Left hindlimb (tissue), 1 donor: Measurements from ENCODE around the gene UBASH3A.
"Not testable (repeated sequence)": the region's sequence is repeated elsewhere in the genome, so short reads cannot be mapped to it uniquely, and the experiment has no call there.

Experiments
- DNase-seq: peaks from one replicate; pipeline ENCODE4 v3.0.0-alpha.2; 2018

Gene UBASH3A

DNA sequence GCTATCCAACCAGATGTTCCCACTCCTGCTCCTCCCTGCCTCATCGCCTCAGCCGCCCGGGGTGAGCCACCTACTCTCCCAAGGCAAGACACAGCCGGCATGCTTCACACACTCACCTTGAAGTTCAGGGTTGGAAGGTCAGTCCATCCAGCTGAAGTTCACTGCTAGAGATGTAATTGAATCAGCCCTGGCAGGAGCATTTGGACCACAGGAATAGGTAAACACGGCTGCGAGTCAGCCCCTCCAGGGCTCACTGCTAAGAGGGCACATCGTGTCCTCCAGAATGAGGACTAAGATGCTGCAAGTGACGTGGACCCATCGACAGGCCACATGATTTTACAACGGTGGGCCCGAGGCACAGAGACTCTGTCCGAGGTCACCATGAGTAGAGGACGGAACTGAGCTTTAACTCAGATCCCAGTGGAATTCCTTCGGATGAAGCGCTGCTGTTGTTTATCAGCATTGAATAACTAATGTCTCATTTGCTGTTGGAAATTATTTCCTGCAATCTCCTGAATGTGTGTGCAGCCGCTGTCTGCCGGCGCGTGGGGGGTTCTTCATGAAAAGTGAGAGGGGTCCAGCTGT is 50.4 kb downstream of the UBASH3A start:
- no peak for DNase-seq

- no peak for DNase-seq
Measured at GRCh38 chr21:42454786-42455185, 51.1 kb downstream of the UBASH3A start.

DNA sequence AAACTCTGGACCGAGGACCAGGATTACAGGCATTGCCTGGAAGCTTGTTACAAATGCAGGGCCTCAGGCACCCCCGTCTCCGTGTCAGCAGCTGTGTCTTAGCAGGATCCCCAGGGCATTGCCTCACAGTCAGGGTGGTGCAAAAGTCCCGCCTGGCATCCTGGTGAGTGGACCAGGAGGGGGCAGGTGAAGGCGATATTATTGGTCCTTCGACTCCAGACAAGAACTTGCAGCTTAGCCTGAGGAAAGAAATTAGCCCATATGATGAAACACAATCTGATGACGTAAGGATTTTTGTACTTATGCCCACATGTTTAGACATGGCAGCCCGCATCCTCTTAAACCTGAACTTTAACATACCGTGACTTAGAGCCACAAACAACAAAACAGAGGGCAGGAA is 51.5 kb downstream of the UBASH3A start:
- no peak for DNase-seq

DNA sequence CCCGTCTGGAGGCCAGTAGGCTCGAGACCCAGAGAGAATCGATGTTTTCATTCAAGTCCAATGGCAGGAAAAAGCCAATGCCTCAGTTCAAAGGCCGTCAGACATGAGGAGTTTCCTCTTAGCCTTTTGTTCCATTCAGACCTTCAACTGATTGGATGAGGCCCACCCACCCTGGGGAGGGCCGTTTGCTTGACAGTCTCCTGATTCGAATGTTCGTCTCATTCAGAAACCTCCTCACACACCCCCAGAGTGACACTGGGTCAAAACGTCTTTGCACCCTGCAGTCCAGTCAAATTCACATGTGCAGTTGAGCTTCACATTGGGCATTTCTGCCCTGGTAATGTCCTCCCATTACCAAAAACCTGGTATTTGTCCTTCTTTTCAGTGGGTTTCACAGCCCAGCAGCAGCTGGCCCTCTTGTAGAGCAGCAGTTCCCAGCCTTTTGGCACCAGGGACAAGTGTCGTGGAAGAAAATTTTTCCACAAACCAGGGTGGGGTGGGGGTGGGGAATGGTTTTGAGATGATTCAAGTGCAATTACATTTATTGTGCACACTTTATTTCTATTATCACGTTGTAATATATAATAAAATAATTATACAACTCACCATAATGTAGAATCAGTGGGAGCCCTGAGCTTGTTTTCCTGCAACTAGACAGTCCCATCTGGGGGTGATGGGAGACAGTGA is 52.2 kb downstream of the UBASH3A start:
- DNase-seq: no peak

DNA sequence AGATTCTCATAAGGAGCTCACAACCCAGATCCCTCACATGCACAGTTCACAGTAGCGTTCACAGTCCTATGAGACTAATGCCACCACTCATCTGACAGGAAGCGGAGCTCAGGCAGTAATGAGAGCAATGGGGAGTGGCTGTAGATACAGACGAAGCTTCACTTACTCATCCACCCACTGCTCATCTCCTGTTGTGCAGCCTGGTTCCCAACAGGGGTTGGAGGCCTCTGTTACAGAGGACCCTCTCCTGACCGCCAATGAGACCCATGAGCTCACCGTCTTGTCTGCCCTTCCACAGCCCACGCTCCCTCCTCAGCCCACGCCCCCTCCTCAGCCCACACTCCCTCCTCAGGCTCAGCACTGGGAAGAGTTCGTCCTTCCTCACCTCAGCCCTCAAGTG is 52.8 kb downstream of the UBASH3A start:
- no peak for DNase-seq

DNA sequence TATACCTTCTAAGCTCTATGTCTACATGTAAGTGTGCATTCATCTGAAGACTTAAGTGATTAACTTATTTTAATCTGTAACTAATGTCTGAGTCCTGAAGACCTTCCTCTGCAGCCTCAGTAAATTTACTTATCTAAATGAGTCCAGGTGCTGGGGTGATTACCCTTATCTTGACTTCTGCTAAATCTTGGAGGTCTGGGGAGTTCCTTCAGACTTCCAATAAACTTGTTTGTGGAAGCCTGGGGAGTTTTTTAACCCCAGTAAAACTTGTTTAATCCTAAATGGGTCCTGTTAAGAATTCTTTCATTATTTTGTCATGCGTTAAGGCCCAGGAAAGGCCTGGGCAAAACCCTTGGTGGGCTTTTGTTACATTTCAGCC is 55.4 kb downstream of the UBASH3A start:
- no peak for DNase-seq

- DNase-seq: no peak
Measured at GRCh38 chr21:42459546-42460215, 56.0 kb downstream of the UBASH3A start.

DNA sequence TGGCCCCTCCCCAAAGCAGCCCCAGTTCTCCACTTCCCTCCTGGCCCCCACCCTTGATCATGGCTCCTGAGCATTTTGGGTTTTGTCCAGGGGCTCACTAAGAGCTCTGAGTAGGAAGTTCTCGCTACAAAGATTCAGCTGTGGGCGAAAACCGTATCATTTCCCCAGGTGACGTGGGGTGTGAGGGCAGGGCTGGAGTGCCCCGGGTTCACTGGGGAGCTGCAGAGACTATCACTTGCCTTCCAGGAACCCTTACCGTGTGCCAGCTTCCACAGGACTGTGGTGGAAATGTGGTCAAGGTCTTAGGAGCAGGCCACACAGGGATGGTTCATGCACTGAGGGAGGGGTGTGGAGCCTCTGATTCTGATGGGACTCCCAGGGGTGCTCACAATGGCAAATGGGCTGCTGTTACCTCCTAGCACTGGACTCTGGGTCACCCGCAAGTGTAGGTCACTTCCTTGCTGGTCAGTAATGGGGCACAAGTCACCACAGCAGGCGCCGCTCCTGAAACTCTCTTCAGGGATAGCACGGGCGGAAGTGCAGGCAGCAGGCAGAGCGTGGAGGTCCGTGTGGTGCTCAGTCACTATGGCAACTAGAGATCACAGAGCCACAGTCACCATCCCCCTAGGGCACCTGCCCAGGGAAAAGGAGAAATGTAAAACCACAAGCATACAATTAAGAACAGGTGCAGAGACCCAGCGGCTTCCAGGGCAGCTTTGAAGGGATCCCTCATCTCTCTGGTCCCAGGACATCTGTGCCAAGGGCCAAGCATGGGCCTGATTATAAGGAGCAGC is 56.9 kb downstream of the UBASH3A start:
- no peak for DNase-seq

DNA sequence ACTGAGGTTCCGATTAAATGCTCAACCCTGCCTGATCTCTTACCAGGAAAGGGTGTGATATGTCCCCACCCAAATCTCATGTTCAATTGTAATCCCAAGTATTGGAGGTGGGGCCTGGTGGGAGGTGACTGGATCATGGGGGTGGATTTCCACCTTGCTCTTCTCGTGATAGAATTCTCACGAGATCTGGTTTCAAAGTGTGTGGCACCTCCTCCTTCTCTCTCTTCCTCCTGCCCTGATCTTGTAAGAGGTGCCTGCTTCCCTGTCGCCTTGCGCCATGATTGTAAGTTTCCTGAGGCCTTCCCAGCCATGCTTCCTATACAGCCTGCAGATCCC is 57.5 kb downstream of the UBASH3A start:
- no peak for DNase-seq

- DNase-seq: no peak
Measured at GRCh38 chr21:42461881-42462877, 58.5 kb downstream of the UBASH3A start.

GRCh38 chr21:42463861-42464515 is 60.3 kb downstream of the UBASH3A start:
- DNase-seq: no peak

DNA sequence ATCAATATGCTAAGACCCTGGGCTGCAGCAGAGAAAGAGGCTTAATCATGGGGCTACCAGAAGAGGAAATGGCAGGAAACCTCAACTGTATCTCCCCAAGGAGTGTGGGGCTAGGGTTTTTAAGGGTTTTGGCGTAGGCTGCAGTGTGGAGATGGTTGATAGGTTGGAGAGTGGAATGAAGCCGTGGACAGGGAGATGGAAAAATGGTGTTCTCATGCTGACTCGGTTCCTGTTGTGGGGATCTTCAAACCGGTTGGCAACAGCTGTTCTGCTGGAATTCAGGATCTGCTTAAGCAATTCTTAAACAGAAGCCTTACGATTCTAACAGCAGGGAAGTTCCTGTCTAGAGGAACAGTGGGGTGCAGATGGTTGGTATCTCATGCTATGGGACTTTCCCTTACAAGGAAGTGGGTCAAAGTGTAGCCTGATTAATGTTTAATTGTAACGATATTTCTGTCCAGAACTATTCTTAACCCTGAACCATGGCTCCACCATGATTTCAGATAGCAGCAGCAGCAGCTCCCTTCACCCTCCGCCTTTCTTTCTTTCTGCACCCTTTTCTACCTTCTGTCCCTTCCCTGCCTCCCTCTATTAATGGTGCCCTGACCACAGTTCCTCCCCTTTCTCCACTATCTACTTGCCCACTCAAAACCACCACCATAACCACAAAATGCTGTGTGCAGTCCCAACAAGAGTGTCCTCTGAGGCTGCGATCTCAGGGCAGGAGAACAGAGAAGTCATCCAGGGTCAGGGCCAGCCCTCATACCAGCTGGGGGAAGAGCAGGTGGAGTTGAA is 61.5 kb downstream of the UBASH3A start:
- DNase-seq: no peak

DNA sequence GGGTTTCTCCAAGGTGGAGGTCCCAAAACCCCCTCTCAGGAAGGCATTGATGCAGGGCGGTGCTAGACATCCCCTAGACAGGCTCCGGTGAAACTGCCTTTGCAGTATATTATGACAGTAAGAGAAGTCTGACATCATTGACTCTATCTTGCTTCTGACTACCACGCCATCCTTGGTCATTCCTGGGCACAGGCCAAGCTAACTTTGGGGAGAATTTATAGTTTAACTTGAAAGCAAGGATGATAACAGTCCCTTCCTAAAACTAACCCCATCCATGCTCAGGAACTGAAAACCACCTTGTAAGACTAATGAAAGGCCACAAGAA is 62.1 kb downstream of the UBASH3A start:
- no peak for DNase-seq

DNA sequence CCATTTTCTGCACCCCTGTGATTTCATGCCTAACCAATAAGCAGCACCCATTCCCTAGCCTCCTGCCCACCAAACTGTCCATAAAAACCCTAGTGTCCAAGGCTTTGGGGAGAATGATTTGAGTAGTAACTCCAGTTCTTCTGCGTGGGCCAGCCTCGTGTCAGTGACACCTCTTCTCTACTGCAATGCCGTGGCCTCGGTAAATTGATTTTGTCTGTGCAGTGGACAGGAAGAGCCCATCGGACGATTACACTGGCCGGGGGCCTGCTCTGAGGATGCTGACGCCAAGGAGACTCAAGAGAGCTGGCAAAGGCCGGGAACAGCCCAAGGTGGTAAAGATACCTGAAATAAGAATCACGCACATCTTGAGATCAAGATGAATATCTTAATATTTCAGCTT is 63.0 kb downstream of the UBASH3A start:
- DNase-seq: no peak

- no peak for DNase-seq
Measured at GRCh38 chr21:42467140-42467983, 63.7 kb downstream of the UBASH3A start.

DNA sequence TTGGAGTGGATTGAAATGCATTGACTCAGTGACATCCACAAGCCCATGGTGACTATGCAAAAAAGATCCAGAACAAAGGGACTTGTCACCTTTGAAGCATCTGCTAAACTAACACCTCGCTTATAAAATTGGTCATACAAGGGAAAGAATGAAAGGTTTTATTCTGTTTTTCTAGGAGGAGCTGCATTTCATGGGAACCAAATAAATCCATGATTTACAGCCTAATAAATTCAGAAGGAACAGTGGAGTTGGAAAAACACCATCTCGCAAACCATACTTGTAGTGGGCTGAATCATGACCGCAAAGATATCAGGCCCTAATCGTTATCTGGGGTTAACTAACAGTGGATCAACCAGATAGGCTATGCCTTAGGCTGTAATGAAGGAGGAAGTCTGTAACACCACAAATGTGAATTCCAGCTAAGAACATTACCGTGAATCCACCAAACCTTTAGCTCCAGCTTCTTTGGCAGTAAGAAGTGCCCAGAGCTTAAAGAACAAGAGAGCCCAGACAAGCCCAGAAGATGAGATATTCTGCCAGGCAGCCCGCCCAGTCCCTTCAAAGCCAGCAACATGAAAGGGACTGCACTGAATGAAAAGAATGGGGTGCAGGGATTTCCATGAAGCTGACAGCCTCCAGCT is 64.9 kb downstream of the UBASH3A start:
- DNase-seq: no peak

DNA sequence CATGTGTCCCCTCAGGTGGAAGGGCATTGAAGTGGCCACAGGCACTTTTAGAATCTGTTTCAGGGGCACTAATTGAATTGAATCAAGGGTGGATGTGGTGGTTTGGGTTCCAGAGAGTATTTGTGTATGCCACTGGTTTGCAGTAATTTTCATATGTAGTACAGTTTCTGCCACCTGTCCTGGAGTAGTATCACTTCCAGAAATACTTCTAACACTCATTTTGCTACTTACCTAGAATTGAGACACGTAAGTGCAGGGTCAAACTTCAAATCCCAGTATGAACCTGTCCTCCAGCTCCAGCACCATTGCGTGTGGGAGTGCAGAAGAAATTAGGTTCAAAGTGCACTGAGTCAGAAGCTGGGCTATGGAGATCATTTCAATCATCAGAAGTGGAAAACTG is 65.6 kb downstream of the UBASH3A start:
- no peak for DNase-seq

DNA sequence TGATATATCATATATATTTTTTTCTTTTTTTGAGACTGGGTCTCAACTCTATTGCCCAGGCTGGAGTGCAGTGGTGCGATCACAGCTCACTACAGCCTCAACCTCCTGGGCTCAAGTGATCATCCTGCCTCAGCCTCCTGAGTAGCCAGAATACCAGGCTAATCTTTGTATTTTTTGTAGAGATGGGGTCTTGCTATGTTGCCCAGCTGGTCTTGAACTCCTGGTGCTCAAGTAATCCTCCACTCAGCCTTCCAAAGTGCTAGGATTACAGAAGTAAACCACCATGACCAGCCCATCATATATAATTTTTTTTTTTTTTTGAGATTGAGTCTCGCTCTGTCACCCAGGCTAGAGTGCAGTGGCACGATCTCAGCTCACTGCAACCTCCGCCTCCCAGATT is 66.0 kb downstream of the UBASH3A start:
- DNase-seq: not testable (repeated sequence)

DNA sequence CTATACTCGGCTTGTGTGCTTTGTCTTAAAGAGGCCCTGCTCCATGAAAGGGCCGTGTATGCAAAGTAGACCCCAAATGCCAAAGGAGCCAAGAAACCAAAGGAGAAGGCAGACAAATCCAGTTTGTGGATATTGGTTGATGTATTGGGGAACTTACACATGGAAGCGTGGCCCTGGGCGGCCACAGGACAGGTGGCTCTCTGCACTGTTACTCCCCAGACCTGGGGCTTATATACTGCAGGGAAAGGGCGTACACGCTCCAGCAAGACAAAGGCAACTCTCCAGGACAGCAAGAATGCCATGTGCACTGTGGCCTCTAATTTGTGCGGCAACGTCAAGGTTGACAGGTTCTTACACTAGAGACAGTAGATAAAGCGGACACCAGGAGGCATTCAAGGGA is 67.5 kb downstream of the UBASH3A start:
- no peak for DNase-seq
